GM12872 (cell line): Measurements from ENCODE around the gene SRSF3.

Experiments
- TF ChIP-seq, protein P1 (sequence below): IDR thresholded peaks from 3 replicates; pipeline ENCODE4 v1.5.1; 2011; ENCODE audit warnings: low read depth, mild to moderate bottlenecking, low read length, moderate library complexity; ENCODE audit not compliant: insufficient read depth

SRSF3 gene

DNA sequence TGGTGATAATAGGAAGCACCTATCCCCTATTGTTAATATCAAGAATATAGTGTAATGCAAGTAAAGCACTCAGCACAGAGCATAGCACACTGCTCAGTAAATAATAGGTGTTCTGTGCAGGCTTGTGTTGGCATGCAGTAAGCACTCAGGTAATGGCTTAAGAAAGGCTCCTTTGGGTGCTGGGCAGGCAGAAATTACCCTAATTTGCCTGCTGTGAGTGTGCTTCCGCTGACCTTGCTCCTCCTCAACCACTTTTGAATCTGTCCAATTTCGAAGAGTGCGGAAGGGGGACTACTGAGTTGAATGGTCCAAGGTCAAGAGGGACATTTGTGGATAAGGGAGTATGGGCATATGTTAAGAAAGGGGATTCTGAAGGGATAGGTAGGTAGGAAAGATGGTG lies 15.4 kb downstream of the SRSF3 start:
- TF ChIP-seq, protein P1, sequence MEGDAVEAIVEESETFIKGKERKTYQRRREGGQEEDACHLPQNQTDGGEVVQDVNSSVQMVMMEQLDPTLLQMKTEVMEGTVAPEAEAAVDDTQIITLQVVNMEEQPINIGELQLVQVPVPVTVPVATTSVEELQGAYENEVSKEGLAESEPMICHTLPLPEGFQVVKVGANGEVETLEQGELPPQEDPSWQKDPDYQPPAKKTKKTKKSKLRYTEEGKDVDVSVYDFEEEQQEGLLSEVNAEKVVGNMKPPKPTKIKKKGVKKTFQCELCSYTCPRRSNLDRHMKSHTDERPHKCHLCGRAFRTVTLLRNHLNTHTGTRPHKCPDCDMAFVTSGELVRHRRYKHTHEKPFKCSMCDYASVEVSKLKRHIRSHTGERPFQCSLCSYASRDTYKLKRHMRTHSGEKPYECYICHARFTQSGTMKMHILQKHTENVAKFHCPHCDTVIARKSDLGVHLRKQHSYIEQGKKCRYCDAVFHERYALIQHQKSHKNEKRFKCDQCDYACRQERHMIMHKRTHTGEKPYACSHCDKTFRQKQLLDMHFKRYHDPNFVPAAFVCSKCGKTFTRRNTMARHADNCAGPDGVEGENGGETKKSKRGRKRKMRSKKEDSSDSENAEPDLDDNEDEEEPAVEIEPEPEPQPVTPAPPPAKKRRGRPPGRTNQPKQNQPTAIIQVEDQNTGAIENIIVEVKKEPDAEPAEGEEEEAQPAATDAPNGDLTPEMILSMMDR: no peak

DNA sequence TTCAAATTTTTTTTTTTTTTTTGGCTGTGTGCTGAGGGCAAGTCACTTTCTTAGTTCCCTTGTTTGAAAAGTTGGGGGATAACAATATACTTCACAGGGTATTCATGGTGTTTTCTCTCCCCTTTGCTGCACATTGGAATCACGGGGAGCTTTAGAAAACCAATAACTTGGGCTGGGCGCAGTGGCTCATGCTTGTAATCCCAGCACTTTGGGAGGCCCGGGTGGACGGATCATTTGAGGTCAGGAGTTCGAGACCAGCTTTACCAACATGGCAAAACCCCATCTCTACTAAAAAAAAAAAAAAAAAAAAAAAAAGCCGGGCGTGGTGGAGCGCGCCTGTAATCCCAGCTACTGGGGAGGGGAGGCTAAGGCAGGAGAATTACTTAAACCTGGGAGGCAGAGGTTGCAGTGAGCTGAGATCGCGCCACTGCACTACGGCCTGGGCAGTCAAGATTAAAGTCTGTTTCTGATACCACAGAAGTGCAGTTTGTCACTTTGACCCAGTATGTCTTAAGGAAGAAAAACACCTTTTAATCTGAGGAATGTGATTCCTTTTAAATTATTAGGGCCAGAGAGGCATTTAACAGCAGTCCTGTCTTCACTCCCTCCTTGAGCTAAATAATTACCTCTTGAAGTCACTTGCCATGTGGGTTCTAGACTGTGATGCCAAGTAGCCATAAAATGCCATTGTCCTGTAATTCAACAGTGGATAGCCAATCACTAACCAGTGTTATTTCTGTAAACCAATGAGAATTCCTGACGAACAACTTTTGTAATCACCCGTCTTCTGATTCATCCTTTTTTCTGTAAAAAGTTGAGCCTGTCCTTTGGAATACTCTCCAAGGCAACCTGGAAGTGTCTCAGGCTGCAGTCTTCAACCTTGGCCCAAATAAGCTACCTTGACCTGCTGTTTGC lies 16.1 kb downstream of the SRSF3 start:
- TF ChIP-seq, protein P1: no peak

DNA sequence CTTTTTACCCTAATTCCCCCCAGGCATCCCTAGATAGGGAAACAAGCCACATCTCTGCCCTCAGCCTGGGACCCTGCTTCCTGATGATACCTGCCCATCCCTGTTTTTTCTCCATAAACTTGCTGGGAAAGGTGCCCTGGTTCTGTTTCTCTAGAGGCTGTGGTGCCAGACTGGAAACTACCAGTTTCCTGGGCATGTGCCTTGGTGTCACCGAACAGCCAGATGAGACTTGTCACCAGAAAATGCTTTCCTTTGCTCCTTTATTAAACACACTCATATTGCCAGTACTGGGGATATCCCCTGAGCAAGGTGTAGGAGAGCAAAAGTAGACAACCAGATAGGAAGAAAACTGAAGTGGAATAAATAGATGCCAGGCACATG lies 16.8 kb downstream of the SRSF3 start:
- TF ChIP-seq, protein P1: no peak

DNA sequence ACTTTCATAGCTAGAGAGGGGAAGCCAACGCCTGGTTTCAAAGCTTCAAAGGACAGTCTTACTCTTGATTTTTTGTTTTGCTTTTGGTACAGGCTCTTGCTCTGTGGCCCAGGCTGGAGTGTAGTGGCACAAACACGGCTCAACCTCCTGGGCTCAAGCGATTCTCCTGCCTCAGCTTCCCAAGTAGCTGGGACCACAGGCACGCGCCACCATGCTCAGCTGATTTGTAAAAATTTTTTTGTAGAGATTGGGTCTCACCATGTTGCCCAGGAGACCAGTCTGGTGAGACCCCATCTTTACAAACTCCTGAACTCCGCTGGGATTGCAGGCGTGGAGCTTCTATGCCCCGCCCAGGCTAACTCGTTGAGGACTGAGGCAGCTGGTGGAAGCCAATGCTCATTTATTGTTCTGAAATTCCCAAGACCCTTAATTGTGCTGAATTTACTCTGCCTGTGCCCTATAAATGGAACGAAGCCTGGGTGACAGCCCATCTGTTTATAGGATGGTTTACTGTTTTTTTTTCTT lies 18.0 kb downstream of the SRSF3 start:
- TF ChIP-seq, protein P1: no peak

DNA sequence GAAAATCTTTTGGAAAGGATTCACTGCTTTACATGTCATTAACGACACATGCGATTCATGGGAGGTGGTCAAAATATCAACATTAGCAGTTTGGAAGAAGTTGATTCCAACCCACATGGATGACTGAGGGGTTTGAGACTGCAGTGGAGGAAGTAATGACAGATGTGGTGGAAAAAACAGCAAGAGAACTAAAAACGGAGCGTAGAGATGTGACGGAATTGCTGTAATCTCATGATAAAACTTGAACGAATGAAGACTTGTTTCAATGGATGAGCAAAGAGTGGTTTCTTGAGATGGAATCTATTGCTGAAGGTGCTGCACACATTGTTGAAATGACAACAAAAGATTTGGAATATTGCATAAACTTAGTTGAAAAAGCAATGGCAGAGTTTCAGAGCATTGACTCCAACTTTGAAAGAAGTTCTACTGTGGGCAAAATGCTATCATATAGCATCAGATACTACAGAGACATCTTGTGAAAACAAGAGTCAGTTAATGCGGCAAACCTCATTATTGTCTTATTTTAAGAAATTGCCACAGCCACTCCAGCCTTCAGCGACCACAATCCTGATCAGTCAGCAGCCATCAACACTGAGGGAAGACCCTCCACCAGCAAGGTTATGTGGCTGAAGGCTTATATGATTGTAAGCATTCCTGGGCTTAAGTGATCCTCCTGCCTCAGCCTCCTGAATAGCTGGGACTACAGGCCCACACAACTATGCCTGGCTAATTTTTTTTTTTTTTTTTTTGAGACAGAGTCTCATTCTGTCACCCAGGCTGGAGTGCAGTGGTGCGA lies 19.2 kb downstream of the SRSF3 start:
- TF ChIP-seq, protein P1: no peak

DNA sequence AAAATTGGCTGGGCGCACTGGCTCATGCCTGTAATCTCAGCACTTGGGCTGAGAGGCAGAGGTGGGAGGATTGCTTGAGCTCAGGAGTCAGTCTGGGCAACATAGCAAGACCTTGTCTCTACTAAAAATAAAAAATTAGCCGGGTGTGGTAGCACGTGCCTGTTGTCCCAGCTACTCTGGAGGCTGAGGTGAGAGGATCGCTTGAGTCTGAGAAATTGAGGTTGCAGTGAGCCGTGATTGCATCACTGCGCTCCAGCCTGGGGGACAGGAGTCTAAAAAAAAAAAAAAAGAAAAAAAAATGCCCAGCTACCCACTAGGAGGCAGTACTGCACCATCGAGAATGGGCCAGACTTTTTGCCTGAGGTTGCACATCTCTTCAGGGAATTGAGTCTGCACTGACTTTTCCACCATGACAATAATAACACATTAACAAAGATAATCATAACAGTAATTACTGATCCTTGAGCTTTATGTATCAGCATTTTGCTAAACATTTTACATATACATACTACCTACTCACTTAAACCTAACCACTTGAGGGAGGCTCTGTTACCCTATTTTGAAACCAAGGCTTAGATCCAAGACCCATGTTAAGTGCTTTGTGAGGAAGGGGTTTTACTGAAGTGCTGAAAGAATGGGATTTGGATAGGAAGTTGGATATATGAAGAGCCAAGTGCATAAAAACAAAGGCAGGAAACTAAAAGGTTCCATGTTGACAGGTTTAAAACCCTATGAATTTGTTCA lies 21.0 kb downstream of the SRSF3 start:
- TF ChIP-seq, protein P1: peak; percentile 85
